C4-2B (cell line): Measurements from ENCODE around the gene ARMC2.
"Not testable (repeated sequence)": the region's sequence is repeated elsewhere in the genome, so short reads cannot be mapped to it uniquely, and the experiment has no call there.

Experiments used
- H3K27ac ChIP-seq: fragments of 450-650 bp; 2 replicates; pipeline ENCODE4 v1.5.1; 2017
- CTCF ChIP-seq: fragments of 450-650 bp; conservative IDR thresholded peaks from 2 replicates; pipeline ENCODE4 v1.5.1; 2017; ENCODE audit warnings: mild to moderate bottlenecking
- ZFX ChIP-seq: fragments of 450-650 bp; IDR thresholded peaks from 2 replicates; pipeline ENCODE4 v1.6.1; 2017

The ARMC2 gene

GRCh38 chr6:108884211-108885059 is 36.2 kb downstream of the ARMC2 start:
- TF ChIP-seq CTCF, result no peak
- TF ChIP-seq ZFX, result no peak
- no peak overlapping the region for H3K27ac ChIP-seq

- TF ChIP-seq CTCF (no peak), ZFX (no peak)
- no peak overlapping the region for H3K27ac ChIP-seq
Observed at GRCh38 chr6:108888052-108888451, 39.8 kb downstream of the ARMC2 start.

DNA sequence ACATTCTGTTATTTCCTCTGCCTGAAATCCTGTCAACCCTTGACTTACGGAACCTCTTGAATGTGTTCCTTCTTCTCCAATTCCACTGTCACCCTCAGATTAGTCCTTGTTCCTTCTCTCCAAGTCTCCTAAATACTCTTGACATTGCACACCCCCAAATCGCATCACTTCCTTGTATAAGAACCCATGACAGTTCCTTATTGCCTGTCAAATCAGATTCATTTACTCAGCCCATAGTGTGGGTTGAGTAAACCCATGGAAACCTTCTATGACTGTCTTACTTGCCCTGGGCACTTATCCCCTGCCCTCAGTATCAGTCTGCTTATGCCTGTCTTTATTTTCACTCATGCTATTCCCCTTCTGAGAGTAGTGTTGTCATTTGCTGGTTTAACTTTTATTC is 40.5 kb downstream of the ARMC2 start:
- H3K27ac ChIP-seq, result no peak overlapping the region
- TF ChIP-seq CTCF (no peak), ZFX (no peak)

GRCh38 chr6:108890898-108891297 is 42.7 kb downstream of the ARMC2 start:
- not testable (repeated sequence) for H3K27ac ChIP-seq

DNA sequence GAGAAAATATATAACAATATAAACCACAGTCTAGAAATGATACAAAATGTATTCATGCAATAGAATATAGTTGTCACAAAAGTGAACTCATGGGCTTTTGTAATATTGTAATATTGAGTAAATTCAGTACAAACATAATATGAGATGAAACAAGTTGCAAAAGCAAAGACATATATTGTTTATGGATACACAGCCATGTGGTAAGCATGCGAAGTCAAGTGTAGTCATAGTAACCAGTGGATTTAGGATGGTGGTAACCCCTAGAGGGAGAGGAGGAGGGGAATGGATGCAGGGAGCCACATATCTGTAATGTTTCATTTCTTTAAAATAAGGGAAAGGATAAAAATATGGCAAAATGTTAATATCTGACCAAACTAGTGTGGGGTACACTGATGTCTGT is 47.3 kb downstream of the ARMC2 start:
- H3K27ac ChIP-seq, result no peak overlapping the region

GRCh38 chr6:108896111-108896661 is 48.0 kb downstream of the ARMC2 start:
- H3K27ac ChIP-seq, result no peak overlapping the region
- no peak for TF ChIP-seq ZFX
- no peak for TF ChIP-seq CTCF

More for the DNA sequence above, 47.3 kb downstream of the ARMC2 start:
- no peak for TF ChIP-seq ZFX
- TF ChIP-seq CTCF, result no peak

DNA sequence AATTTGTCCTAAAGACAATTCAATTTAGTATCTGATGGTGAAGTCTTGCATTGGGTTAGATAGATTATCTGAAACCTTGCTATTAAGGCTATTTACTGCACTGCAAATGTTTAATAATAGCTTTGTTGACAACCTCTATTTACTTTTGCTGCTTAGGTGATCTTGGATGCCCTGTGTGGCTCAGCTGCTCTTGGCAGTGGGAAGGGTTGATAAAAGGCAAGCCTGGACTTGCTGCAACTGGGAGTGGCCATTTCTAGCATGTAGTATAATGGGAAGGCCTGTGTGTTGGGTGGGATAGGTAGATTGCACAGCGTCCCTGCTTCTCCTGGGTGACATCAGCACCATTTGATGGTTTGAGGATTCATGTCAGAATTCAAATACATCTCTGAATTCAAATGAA is 49.1 kb downstream of the ARMC2 start:
- H3K27ac ChIP-seq, result no peak overlapping the region
- TF ChIP-seq ZFX, result no peak
- TF ChIP-seq CTCF, result no peak

GRCh38 chr6:108902382-108902792 is 54.2 kb downstream of the ARMC2 start:
- TF ChIP-seq ZFX, result no peak
- no peak for TF ChIP-seq CTCF
- H3K27ac ChIP-seq, result no peak overlapping the region
